Activated naive CD4-positive, alpha-beta T cell treated with anti-CD3 and anti-CD28 coated beads, Interleukin-2, amount 50 U/mL, for 72 hours (primary cell): Measurements from ENCODE around the gene MRPL37. TPM values are rescaled to one million over a fixed set of nuclear protein-coding genes. Genes with fewer than 3 reads are reported as not detected.
A peak's percentile ranks its signal among the peaks of the same experiment; 100 is the strongest.

Source experiments
- ATAC-seq, 2 donors: fragments of 150-1000 bp; cut with Tn5 transposase; 2 replicates each; pipeline ENCODE4 v1.10.0; 2021; ENCODE audit warnings: mild to moderate bottlenecking in 2 of 2, moderate library complexity in 2 of 2
- DNase-seq, 2 donors: peaks; one replicate each; pipeline ENCODE4 v3.0.0; 2021 to 2022; ENCODE audit warnings: low spot score in 2 of 2
- H3K27ac Mint-ChIP-seq, 2 donors: one replicate each; pipeline ENCODE4 v1.8.0; 2022; ENCODE audit warnings: mild to moderate bottlenecking in 2 of 2, mixed read lengths in 2 of 2
- H3K36me3 Mint-ChIP-seq, 2 donors: one replicate each; pipeline ENCODE4 v1.8.0; 2022; ENCODE audit warnings: mixed read lengths in 2 of 2
- H3K9me3 Mint-ChIP-seq, 2 donors: one replicate each; pipeline ENCODE4 v1.8.0; 2022; ENCODE audit warnings: mixed read lengths in 2 of 2
- total RNA-seq, 2 donors: library from RNA; stranded (reverse); gene quantifications; one replicate each; pipeline ENCODE4 v1.2.3, GENCODE V29; 2022

Gene MRPL37
- total RNA-seq, 2 donors from 2014 or later = 169 to 186 TPM

DNA sequence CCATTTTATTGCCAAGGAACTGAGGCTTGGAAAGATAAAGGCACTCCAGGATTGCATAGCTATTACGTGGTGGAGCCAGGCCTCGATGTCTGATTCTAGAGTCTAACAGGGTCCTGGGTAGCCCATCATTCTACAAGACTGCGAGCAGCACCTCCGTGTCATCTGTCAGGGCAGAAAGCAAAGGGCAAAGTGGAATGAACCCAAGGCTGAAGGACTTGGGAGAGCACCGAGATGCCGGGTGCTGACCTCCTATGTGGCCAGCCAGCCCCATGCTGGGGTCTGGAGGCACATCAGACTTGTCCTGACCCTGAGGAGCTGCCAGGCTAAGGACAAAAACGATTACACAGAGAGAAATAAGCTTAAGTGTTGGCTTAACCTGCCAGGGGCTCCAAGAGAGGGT is 62.3 kb downstream of the MRPL37 start:
- Mint-ChIP-seq H3K36me3 (no peaks in the 10 kb centered on the region), H3K9me3 (no peaks in the 10 kb centered on the region), H3K27ac (peak overlapping the region; percentile 68 to 85)
- ATAC-seq = no peak
- no peak for DNase-seq

DNA sequence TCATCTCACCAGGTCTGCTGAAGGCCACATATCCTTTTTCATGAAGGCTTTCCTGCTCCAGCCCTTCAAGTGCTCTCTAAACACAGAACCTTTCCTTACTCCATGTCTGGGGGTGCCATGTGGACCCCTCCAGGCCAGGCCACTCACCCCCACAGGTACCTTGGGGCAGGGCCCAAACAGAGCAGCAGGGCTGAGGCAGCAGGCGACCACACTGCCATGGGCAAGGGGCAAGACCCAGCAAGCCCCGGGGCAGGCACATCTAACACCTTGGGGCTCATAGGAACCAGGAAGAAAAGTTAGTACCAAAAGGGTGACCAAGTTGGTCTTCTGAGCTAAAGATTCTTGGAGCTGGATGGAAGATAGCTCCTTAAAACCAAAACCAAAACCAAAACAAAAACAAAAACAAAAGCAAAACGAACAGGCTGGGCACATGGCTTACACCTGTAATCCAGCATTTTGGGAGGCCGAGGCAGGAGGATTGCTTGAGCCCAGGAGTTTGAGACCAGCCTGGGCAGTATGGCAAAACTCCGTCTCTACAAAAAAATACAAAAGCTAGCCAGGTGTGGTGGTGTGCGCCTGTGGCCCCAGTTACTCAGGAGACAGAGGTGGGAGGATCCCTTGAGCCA is 63.7 kb downstream of the MRPL37 start:
- DNase-seq (no peak), ATAC-seq (no peak)
- H3K27ac Mint-ChIP-seq = peak overlapping the region; percentile 76 to 85
- H3K36me3 Mint-ChIP-seq = no peaks in the 10 kb centered on the region
- no peaks in the 10 kb centered on the region for H3K9me3 Mint-ChIP-seq

DNA sequence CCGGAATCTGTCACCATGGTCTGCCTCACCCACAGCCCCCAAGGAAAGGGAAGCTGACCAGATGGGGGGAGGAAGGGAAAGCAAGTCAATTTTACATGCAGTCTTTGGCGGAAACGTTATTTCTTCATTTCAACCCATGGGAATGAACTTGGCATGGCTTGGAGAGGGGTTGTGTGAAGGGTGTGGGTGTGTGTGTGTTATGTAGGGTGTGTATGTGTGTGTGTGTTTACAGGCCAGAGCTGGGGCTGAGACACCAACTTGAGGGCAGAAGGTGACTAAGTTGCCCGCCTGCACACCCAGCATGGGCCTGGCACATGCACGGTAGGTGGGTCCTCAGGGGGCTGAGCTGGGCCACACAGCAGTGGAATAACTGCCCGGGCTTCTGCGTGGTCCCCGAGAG is 65.2 kb downstream of the MRPL37 start:
- H3K9me3 Mint-ChIP-seq = no peaks in the 10 kb centered on the region
- no peak for ATAC-seq
- H3K27ac Mint-ChIP-seq = no peak overlapping the region
- no peaks in the 10 kb centered on the region for H3K36me3 Mint-ChIP-seq
- no peak for DNase-seq

GRCh38 chr1:54265659-54266058 is 65.7 kb downstream of the MRPL37 start:
- Mint-ChIP-seq H3K36me3 (no peaks in the 10 kb centered on the region), H3K9me3 (no peaks in the 10 kb centered on the region), H3K27ac (no peak overlapping the region)
- DNase-seq = no peak
- ATAC-seq = no peak

GRCh38 chr1:54266195-54266594 is 66.2 kb downstream of the MRPL37 start:
- Mint-ChIP-seq H3K27ac (no peak overlapping the region), H3K36me3 (no peaks in the 10 kb centered on the region), H3K9me3 (no peaks in the 10 kb centered on the region)
- no peak for ATAC-seq
- DNase-seq = no peak

DNA sequence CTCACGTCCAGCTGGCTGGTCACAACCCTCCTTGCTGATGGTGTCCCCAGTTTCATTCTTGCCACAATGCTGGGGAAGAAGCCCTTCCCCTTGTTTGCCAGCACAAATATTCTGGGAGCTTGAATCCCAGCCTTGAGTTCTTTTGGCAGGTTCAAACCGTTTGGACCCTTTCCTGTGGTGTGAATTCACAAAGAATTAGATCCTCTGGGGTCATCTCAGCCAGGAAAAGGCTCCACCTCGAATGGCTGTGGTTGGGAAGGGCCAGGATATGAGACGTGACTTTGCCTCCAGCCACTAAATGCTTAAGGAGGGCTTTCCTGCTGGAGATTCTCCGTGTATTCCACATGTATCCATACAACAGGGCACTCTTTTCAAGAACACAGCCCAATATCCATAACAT is 66.9 kb downstream of the MRPL37 start:
- Mint-ChIP-seq H3K9me3 (no peaks in the 10 kb centered on the region), H3K36me3 (no peaks in the 10 kb centered on the region), H3K27ac (no peak overlapping the region)
- no peak for DNase-seq
- ATAC-seq = no peak

Other genes with a start within 250 kb of the MRPL37 start
- gene LDLRAD1, start 182.0 kb upstream of the MRPL37 start, total RNA-seq = not detected
- gene TMEM59, start 147.0 kb upstream of the MRPL37 start, total RNA-seq = 100 to 1,000 TPM; 132 to 164 TPM
- 10 to 100 TPM; 11.8 to 19.4 TPM for gene TCEANC2, start 146.6 kb upstream of the MRPL37 start, total RNA-seq
- gene CDCP2, start 47.2 kb upstream of the MRPL37 start, total RNA-seq = under 1 TPM; 0.11 to 0.14 TPM
- gene CYB5RL, start 137 bp upstream of the MRPL37 start, total RNA-seq = 10 to 100 TPM; 11.7 to 12.1 TPM
- gene SSBP3, start 206.2 kb downstream of the MRPL37 start, total RNA-seq = 10 to 100 TPM; 66.1 to 80.4 TPM